Measurements from ENCODE around the gene CPNE9. TPM values are rescaled to one million over a fixed set of nuclear protein-coding genes. Genes with fewer than 3 reads are reported as not detected.
A peak's percentile ranks its signal among the peaks of the same experiment; 100 is the strongest.

Gene CPNE9
- total and polyA plus RNA-seq, 2 experiments from 2014 or later: 7.0 to 8.8 TPM

GRCh38 chr3:9703240-9703639, 393 bp upstream of the CPNE9 start:
- Mint-ChIP-seq H3K27me3 (ENCODE audit: insufficient read depth, low read depth, poor library complexity) (peaks cover 17% of the 10 kb centered on the region), H3K4me3 (peak overlapping the region; percentile 57), H3K36me3 (ENCODE audit: low read depth) (no peaks in the 10 kb centered on the region; the same call in 2 of the 3 replicates), H3K9me3 (no peaks in the 10 kb centered on the region), H3K4me1 (peaks cover 10% of the 10 kb centered on the region), H3K27ac (no peak overlapping the region)
- Histone ChIP-seq H3K4me3 (peak overlapping the region; percentile 86), H3K27ac (ENCODE audit: low read depth) (no peak overlapping the region), H3K9me2 (ENCODE audit: insufficient read depth) (no peaks in the 10 kb centered on the region), H3K36me3 (ENCODE audit: insufficient read depth) (no peaks in the 10 kb centered on the region), H3F3A (replicated peaks; ENCODE audit: low read depth) (peaks cover 8% of the 10 kb centered on the region; the same call in 1 of the 2 replicates), H3K4me1 (ENCODE audit: insufficient read depth) (peaks cover 4% of the 10 kb centered on the region; the same call in 1 of the 2 replicates), H2AFZ (no peak overlapping the region), H3K27me3 (ENCODE audit: insufficient read depth) (peaks cover 17% of the 10 kb centered on the region), H3K4me2 (peak overlapping the region; percentile 98), H3K79me2 (replicated peaks; ENCODE audit: insufficient read depth) (no peaks in the 10 kb centered on the region), H4K20me1 (replicated peaks; ENCODE audit: insufficient read depth) (no peaks in the 10 kb centered on the region; the same call in 1 of the 2 replicates)
- no peak for ATAC-seq
- no peak for DNase-seq (ENCODE audit: low spot score)
- TF ChIP-seq EZH2 (IDR thresholded peaks at IDR 0.05; ENCODE audit: low read depth, unreplicated experiment): no peak

DNA sequence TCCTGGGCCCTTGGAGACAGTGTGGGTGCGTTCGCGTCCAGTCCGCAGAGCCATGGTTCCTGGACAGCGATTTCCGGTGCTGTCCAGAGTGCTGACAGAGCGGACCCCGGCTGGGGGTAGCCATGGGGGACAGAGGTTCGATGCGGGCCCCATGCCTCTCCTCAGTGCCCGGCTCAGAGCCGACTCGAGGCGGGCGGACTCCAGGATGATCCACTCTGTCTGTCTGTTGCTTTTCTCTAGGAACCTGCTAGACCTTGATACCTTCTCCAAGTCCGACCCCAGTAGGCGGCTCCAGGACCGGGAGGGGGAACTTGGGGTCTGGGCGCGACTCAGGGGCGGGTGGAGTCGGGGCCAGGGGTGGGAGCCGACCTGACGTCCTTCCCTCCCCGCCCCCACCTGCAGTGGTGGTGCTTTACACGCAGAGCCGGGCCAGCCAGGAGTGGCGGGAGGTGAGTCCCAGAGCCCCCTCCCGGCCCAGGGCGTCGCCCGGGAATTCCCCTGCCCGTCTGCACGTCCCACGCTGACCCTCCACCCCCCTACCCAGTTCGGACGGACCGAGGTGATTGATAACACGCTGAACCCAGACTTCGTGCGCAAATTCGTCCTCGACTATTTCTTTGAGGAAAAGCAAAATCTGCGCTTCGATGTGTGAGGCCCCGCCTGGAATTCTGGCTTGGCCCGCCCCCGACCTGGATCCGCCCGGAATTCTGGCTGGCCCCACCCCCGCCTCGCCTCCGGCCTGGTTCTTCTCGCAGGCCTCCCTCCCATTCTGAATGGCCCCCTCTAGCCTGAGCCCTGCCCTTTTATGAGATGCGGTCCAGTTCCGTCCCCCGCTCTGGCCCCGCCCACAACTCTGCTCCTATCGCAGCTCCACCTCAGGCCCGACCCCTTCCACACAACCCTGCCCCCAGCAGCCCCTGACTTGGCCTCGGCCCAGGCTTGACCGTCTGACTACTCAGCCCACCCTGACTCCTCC, 1.0 kb downstream of the CPNE9 start:
- H2AFZ ChIP-seq: peak overlapping the region; percentile 81

More for the DNA sequence above, 1.0 kb downstream of the CPNE9 start:
- H3K4me1 Mint-ChIP-seq: peaks cover 10% of the 10 kb centered on the region
- H3K27ac Mint-ChIP-seq: no peak overlapping the region
- peaks cover 8% of the 10 kb centered on the region; the same call in 1 of the 2 replicates for H3F3A ChIP-seq (replicated peaks; ENCODE audit: low read depth)
- peaks cover 17% of the 10 kb centered on the region for H3K27me3 Mint-ChIP-seq (ENCODE audit: insufficient read depth, low read depth, poor library complexity)
- H3K27me3 ChIP-seq (ENCODE audit: insufficient read depth): peaks cover 17% of the 10 kb centered on the region
- peak; percentile 89 for ATAC-seq
- TF ChIP-seq ETS1 (IDR thresholded peaks at IDR 0.05) (no peak), POLR2AphosphoS5 (IDR thresholded peaks at IDR 0.05; ENCODE audit: low read depth) (peak; percentile 16; the same call in 1 of the 2 replicates), JUNB (IDR thresholded peaks at IDR 0.05; ENCODE audit: unreplicated experiment) (no peak)
- TF ChIP-seq, protein P1, sequence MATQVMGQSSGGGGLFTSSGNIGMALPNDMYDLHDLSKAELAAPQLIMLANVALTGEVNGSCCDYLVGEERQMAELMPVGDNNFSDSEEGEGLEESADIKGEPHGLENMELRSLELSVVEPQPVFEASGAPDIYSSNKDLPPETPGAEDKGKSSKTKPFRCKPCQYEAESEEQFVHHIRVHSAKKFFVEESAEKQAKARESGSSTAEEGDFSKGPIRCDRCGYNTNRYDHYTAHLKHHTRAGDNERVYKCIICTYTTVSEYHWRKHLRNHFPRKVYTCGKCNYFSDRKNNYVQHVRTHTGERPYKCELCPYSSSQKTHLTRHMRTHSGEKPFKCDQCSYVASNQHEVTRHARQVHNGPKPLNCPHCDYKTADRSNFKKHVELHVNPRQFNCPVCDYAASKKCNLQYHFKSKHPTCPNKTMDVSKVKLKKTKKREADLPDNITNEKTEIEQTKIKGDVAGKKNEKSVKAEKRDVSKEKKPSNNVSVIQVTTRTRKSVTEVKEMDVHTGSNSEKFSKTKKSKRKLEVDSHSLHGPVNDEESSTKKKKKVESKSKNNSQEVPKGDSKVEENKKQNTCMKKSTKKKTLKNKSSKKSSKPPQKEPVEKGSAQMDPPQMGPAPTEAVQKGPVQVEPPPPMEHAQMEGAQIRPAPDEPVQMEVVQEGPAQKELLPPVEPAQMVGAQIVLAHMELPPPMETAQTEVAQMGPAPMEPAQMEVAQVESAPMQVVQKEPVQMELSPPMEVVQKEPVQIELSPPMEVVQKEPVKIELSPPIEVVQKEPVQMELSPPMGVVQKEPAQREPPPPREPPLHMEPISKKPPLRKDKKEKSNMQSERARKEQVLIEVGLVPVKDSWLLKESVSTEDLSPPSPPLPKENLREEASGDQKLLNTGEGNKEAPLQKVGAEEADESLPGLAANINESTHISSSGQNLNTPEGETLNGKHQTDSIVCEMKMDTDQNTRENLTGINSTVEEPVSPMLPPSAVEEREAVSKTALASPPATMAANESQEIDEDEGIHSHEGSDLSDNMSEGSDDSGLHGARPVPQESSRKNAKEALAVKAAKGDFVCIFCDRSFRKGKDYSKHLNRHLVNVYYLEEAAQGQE (IDR thresholded peaks at IDR 0.05; ENCODE audit: unreplicated experiment): peak; percentile 96
- H3K4me2 ChIP-seq: peak overlapping the region; percentile 98
- peak; percentile 99 for DNase-seq (ENCODE audit: low spot score)
- H3K4me1 ChIP-seq (ENCODE audit: insufficient read depth): peaks cover 4% of the 10 kb centered on the region; the same call in 1 of the 2 replicates
- H3K4me3 Mint-ChIP-seq: peak overlapping the region; percentile 75
- no peak overlapping the region for H3K27ac ChIP-seq (ENCODE audit: low read depth)
- no peaks in the 10 kb centered on the region for H3K36me3 ChIP-seq (ENCODE audit: insufficient read depth)
- peak overlapping the region; percentile 86 for H3K4me3 ChIP-seq
- no peaks in the 10 kb centered on the region for H3K79me2 ChIP-seq (replicated peaks; ENCODE audit: insufficient read depth)
- no peaks in the 10 kb centered on the region; the same call in 1 of the 2 replicates for H4K20me1 ChIP-seq (replicated peaks; ENCODE audit: insufficient read depth)
- H3K9me2 ChIP-seq (ENCODE audit: insufficient read depth): no peaks in the 10 kb centered on the region
- no peaks in the 10 kb centered on the region; the same call in 2 of the 3 replicates for H3K36me3 Mint-ChIP-seq (ENCODE audit: low read depth)
- H3K9me3 Mint-ChIP-seq: no peaks in the 10 kb centered on the region
